ENCODE data around the gene GTF2E1. TPM values are rescaled to one million over a fixed set of nuclear protein-coding genes. Genes with fewer than 3 reads are reported as not detected.

The GTF2E1 gene
- total RNA-seq, 6 donors from 2014 or later = 6.3 to 17.9 (median 15.7) TPM

DNA sequence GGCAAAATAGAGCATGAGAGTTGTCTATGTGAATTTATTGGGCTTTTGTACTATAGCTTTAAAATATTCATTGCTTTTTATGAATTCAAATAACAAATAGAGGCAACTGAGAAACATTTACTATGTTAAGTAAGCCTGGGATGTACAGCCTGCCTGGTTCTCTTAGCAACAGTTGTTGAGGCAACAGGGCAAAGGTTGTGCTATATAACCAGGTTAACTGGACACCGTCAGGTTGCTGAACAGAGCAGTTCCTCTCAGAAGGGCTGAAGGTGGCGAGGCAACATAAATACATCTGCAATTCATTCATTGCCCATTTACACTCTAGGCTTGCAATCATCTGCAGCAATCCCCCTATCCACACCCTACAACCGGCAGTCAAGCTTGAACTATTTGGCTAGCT is 78.2 kb downstream of the GTF2E1 start:
- WGBS, 2 donors = 87 to 88% methylated on average over 3 of the region's 3 CpGs
- DNase-seq = no peak
- no peak for ATAC-seq (ENCODE audit: low FRiP score in 2 of 2)
- H3K9me3 ChIP-seq = no peaks in the 10 kb centered on the region
- no peak overlapping the region for H3K27ac ChIP-seq
- TF ChIP-seq POLR2AphosphoS5 (IDR thresholded peaks at IDR 0.05) (no peak), POLR2A (IDR thresholded peaks at IDR 0.05) (no peak), EP300 (IDR thresholded peaks at IDR 0.05) (no peak)
- TF ChIP-seq, protein P1, sequence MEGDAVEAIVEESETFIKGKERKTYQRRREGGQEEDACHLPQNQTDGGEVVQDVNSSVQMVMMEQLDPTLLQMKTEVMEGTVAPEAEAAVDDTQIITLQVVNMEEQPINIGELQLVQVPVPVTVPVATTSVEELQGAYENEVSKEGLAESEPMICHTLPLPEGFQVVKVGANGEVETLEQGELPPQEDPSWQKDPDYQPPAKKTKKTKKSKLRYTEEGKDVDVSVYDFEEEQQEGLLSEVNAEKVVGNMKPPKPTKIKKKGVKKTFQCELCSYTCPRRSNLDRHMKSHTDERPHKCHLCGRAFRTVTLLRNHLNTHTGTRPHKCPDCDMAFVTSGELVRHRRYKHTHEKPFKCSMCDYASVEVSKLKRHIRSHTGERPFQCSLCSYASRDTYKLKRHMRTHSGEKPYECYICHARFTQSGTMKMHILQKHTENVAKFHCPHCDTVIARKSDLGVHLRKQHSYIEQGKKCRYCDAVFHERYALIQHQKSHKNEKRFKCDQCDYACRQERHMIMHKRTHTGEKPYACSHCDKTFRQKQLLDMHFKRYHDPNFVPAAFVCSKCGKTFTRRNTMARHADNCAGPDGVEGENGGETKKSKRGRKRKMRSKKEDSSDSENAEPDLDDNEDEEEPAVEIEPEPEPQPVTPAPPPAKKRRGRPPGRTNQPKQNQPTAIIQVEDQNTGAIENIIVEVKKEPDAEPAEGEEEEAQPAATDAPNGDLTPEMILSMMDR (IDR thresholded peaks at IDR 0.05) = no peak
- no peaks in the 10 kb centered on the region for H3K4me1 ChIP-seq
- H3K4me3 ChIP-seq = no peak overlapping the region
- no peaks in the 10 kb centered on the region for H3K27me3 ChIP-seq
- no peaks in the 10 kb centered on the region for H3K36me3 ChIP-seq

DNA sequence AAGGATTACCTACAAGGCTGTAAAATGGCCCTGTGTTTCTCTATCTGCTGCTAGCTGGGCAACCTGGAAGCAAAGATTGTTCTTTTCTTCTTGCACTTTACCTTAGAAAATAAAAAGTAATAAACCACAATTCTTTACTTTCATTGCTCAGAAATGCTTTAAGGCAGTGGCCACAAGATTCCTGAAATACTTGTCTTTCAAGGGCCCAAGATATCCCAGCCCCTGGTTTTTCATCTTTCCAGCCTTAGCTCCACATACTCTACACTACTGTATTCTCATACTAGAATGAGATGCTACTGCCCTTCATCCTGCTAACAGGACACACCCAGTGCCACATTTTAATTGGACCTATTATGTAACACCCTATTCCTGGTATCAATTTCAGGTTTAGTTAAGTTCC is 78.9 kb downstream of the GTF2E1 start:
- no peaks in the 10 kb centered on the region for H3K4me1 ChIP-seq
- no peak overlapping the region for H3K27ac ChIP-seq
- H3K4me3 ChIP-seq = no peak overlapping the region
- no peaks in the 10 kb centered on the region for H3K9me3 ChIP-seq
- DNase-seq (no peak), ATAC-seq (ENCODE audit: low FRiP score in 2 of 2) (no peak)
- H3K27me3 ChIP-seq = no peaks in the 10 kb centered on the region
- no peaks in the 10 kb centered on the region for H3K36me3 ChIP-seq
- TF ChIP-seq POLR2AphosphoS5 (IDR thresholded peaks at IDR 0.05) (no peak), EP300 (IDR thresholded peaks at IDR 0.05) (no peak), POLR2A (IDR thresholded peaks at IDR 0.05) (no peak)
- TF ChIP-seq, protein P1 (IDR thresholded peaks at IDR 0.05) = no peak

DNA sequence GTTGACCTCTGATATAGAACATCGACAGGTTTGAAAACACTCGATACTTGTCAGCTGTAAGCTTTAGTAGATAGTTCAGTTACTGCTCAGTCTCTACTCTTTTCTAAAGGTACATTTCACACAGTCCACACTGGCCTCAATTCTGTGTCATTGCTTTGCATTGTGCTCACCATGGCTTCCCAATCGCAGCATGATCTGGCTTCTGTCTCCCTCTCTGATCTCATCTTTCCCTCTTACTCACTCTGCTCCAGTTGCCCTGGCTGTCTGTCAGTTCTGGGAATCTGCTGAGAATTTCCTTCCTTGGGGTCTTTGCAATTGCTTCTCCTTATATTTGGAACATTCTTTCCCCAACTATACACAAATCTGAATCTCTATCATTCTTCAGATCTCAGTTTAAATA is 80.6 kb downstream of the GTF2E1 start:
- Histone ChIP-seq H3K36me3 (no peaks in the 10 kb centered on the region), H3K9me3 (no peaks in the 10 kb centered on the region), H3K4me1 (no peaks in the 10 kb centered on the region), H3K27me3 (no peaks in the 10 kb centered on the region), H3K4me3 (no peak overlapping the region), H3K27ac (no peak overlapping the region)
- ATAC-seq (ENCODE audit: low FRiP score in 2 of 2) (no peak), DNase-seq (no peak)
- 85% methylated on average over 3 of the region's 3 CpGs for WGBS, 2 donors
- TF ChIP-seq, protein P1 (IDR thresholded peaks at IDR 0.05) = no peak
- no peak for TF ChIP-seq POLR2A (IDR thresholded peaks at IDR 0.05)
- no peak for TF ChIP-seq EP300 (IDR thresholded peaks at IDR 0.05)
- no peak for TF ChIP-seq POLR2AphosphoS5 (IDR thresholded peaks at IDR 0.05)

DNA sequence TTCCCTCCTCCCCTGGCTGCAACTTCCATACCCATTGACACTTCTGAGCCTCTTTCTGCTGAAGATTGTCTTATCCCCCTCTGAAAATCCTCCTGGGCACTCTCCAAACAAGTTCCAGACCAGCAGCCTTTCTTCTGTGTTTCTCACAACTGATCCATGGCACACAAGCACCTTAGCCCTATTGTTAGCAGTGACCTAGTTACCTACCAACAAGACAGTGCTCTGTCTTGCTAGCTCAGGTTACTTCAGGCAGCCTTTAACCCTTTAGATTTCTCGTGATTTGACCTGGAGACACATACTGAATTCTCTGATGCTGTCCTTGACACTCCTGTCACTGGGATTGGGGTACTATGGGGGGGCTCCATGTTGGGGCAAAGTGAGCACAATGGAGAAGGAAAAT is 82.1 kb downstream of the GTF2E1 start:
- Histone ChIP-seq H3K4me1 (no peaks in the 10 kb centered on the region), H3K27ac (no peak overlapping the region), H3K27me3 (no peaks in the 10 kb centered on the region), H3K4me3 (no peak overlapping the region), H3K9me3 (no peaks in the 10 kb centered on the region), H3K36me3 (no peaks in the 10 kb centered on the region)
- WGBS, 2 donors = 25 to 44% methylated on average over 1 of the region's 1 CpG
- no peak for DNase-seq
- TF ChIP-seq, protein P1 (IDR thresholded peaks at IDR 0.05) = no peak
- TF ChIP-seq EP300 (IDR thresholded peaks at IDR 0.05) = no peak
- TF ChIP-seq POLR2A (IDR thresholded peaks at IDR 0.05) = no peak
- no peak for TF ChIP-seq POLR2AphosphoS5 (IDR thresholded peaks at IDR 0.05)
- no peak for ATAC-seq (ENCODE audit: low FRiP score in 2 of 2)

DNA sequence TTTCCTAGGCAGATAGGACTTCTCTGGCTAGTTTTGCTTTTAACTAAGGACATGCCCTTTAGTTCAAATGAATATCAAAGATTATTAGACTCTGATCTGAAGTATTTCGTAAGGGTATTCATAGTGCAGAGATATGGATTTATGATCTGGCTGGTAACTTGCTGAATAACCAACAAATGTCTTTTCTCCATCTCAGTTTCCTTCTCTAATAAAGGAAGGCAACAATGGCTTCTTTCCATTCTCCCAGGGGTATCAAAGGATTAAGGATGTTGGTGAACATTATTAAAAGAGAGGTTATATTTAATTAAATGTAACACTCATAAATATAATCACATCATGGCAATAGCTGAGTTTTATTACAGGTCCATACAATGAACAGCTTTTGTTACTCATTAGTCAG is 86.3 kb downstream of the GTF2E1 start:
- no peak for ATAC-seq (ENCODE audit: low FRiP score in 2 of 2)
- no peak overlapping the region for H3K27ac ChIP-seq
- TF ChIP-seq POLR2AphosphoS5 (IDR thresholded peaks at IDR 0.05) (no peak), POLR2A (IDR thresholded peaks at IDR 0.05) (no peak), EP300 (IDR thresholded peaks at IDR 0.05) (no peak)
- TF ChIP-seq, protein P1 (IDR thresholded peaks at IDR 0.05) = no peak
- H3K36me3 ChIP-seq = no peaks in the 10 kb centered on the region
- H3K4me1 ChIP-seq = no peaks in the 10 kb centered on the region
- no peak overlapping the region for H3K4me3 ChIP-seq
- H3K27me3 ChIP-seq = no peaks in the 10 kb centered on the region
- DNase-seq = no peak
- WGBS, 2 donors = 59 to 87% methylated on average over 1 of the region's 1 CpG
- no peaks in the 10 kb centered on the region for H3K9me3 ChIP-seq
